Fibroblast of lung (primary cell): Measurements from ENCODE around the gene TRAF6. TPM values are rescaled to one million over a fixed set of nuclear protein-coding genes. Genes with fewer than 3 reads are reported as not detected.

ENCODE experiments used
- DNase-seq, 2 donors: peaks; one replicate each; pipeline versions ENCODE4 v3.0.0 to v3.0.0-alpha.2; 2010; ENCODE audit warnings: low read depth in 2 of 2
- H2AFZ ChIP-seq: 2 replicates; pipeline ENCODE4 v1.5.1; 2012; ENCODE audit warnings: low read length, control low read depth, inconsistent platforms
- H3K27ac ChIP-seq: 2 replicates; pipeline ENCODE4 v1.5.1; 2011; ENCODE audit warnings: low read length, control low read depth; ENCODE audit not compliant: insufficient read depth
- H3K27me3 ChIP-seq: 2 replicates; pipeline ENCODE4 v1.5.1; 2011; ENCODE audit warnings: mild to moderate bottlenecking, low read length; ENCODE audit not compliant: control insufficient read depth, insufficient read depth
- H3K36me3 ChIP-seq: 2 replicates; pipeline ENCODE4 v1.5.1; 2011; ENCODE audit warnings: low read length; ENCODE audit not compliant: control insufficient read depth, insufficient read depth
- H3K4me1 ChIP-seq: 2 replicates; pipeline ENCODE4 v1.5.1; 2011; ENCODE audit warnings: low read length; ENCODE audit not compliant: control insufficient read depth, insufficient read depth; ENCODE audit errors: extremely low read depth
- H3K4me2 ChIP-seq: 2 replicates; pipeline ENCODE4 v1.5.1; 2011; ENCODE audit warnings: low read length, control low read depth; ENCODE audit not compliant: insufficient read depth; ENCODE audit errors: extremely low read depth
- H3K4me3 ChIP-seq, 4 experiments: fragments of 200-600 bp in 1 of 4; sonication (generic) in 1 of 4; replicated peaks in 1 of 4; 2 replicates each; pipeline ENCODE4 v1.5.1; 2011 to 2016; ENCODE audit warnings: low read length in 4 of 4, low read depth in 3 of 4, mild to moderate bottlenecking in 3 of 4, control low read depth in 2 of 4, inconsistent platforms in 1 of 4, mixed read lengths in 1 of 4; ENCODE audit not compliant: insufficient read depth in 1 of 4; ENCODE audit errors: control extremely low read depth in 1 of 4
- H3K79me2 ChIP-seq: 2 replicates; pipeline ENCODE4 v1.5.1; 2012; ENCODE audit warnings: mild to moderate bottlenecking, low read length, inconsistent platforms; ENCODE audit not compliant: control insufficient read depth, insufficient read depth
- H3K9ac ChIP-seq: 2 replicates; pipeline ENCODE4 v1.5.1; 2011; ENCODE audit warnings: mild to moderate bottlenecking, low read length, control low read depth; ENCODE audit not compliant: insufficient read depth
- H3K9me3 ChIP-seq: 2 replicates; pipeline ENCODE4 v1.5.1; 2012; ENCODE audit warnings: low read depth, low read length; ENCODE audit not compliant: control insufficient read depth, insufficient read depth
- H4K20me1 ChIP-seq: 2 replicates; pipeline ENCODE4 v1.5.1; 2011; ENCODE audit warnings: low read length; ENCODE audit not compliant: control insufficient read depth, insufficient read depth; ENCODE audit errors: extremely low read depth
- EZH2 ChIP-seq: IDR thresholded peaks from 2 replicates; pipeline ENCODE4 v1.5.1; 2012; ENCODE audit warnings: low read length, control low read depth, mild to moderate bottlenecking; ENCODE audit errors: missing control alignments
- polyA plus RNA-seq, 2 donors: library from polyadenylated mRNA; depleted of rRNA in 1 of 2; stranded (reverse) in 1 of 2; unstranded in 1 of 2; fragments of >200 nt; gene quantifications; 2 replicates each; pipeline ENCODE4 v1.2.1, GENCODE V29; 2011 to 2012; ENCODE audit warnings: missing spikeins in 1 of 2
- total RNA-seq: library from RNA; depleted of rRNA; stranded (reverse); fragments of >200 nt; gene quantifications from 2 replicates; pipeline ENCODE4 v1.2.1, GENCODE V29; 2014
- TF ChIP-seq, protein P1 (sequence below), 2 donors: IDR thresholded peaks in 1 of 2; conservative IDR thresholded peaks in 1 of 2; 1 replicate in 1 of 2; 2 replicates in 1 of 2; pipeline ENCODE4 v1.5.1; 2011 to 2012; ENCODE audit warnings: low read length in 2 of 2, control low read depth in 1 of 2, inconsistent platforms in 1 of 2, low read depth in 1 of 2, mild to moderate bottlenecking in 1 of 2

The TRAF6 gene
- total and polyA plus RNA-seq, 2 donors (not counting 1 experiment from before 2014, with no cell fraction given), result 6.6 to 9.0 TPM

- H3K4me2 ChIP-seq, result no peak overlapping the region
- H3K79me2 ChIP-seq, result peaks cover 27% of the 10 kb centered on the region
Measured at GRCh38 chr11:36501236-36501635, 8.8 kb downstream of the TRAF6 start.

GRCh38 chr11:36500315-36500721 lies 9.8 kb downstream of the TRAF6 start:
- peaks cover 20% of the 10 kb centered on the region for H3K79me2 ChIP-seq
- no peaks in the 10 kb centered on the region for H3K9me3 ChIP-seq
- peak overlapping the region; percentile 65 for H3K27ac ChIP-seq
- H3K4me1 ChIP-seq, result peaks cover 7% of the 10 kb centered on the region
- H2AFZ ChIP-seq, result peak overlapping the region; percentile 1
- TF ChIP-seq, protein P1, sequence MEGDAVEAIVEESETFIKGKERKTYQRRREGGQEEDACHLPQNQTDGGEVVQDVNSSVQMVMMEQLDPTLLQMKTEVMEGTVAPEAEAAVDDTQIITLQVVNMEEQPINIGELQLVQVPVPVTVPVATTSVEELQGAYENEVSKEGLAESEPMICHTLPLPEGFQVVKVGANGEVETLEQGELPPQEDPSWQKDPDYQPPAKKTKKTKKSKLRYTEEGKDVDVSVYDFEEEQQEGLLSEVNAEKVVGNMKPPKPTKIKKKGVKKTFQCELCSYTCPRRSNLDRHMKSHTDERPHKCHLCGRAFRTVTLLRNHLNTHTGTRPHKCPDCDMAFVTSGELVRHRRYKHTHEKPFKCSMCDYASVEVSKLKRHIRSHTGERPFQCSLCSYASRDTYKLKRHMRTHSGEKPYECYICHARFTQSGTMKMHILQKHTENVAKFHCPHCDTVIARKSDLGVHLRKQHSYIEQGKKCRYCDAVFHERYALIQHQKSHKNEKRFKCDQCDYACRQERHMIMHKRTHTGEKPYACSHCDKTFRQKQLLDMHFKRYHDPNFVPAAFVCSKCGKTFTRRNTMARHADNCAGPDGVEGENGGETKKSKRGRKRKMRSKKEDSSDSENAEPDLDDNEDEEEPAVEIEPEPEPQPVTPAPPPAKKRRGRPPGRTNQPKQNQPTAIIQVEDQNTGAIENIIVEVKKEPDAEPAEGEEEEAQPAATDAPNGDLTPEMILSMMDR (conservative IDR thresholded peaks at IDR 0.05 in 1 of 2, IDR thresholded peaks at IDR 0.05 in 1 of 2; ENCODE audit: low read depth in 1 of 2, low read length in 2 of 2), result no peak
- no peak for TF ChIP-seq EZH2
- no peak overlapping the region for H3K9ac ChIP-seq
- DNase-seq, result peak; percentile 89 to 95
- peaks cover 2% of the 10 kb centered on the region for H3K36me3 ChIP-seq
- no peaks in the 10 kb centered on the region for H4K20me1 ChIP-seq
- peak overlapping the region; percentile 17 for H3K4me2 ChIP-seq
- no peaks in the 10 kb centered on the region for H3K27me3 ChIP-seq
- no peak overlapping the region for H3K4me3 ChIP-seq

More at GRCh38 chr11:36501236-36501635, 8.8 kb downstream of the TRAF6 start:
- no peak overlapping the region for H3K9ac ChIP-seq
- no peak overlapping the region for H2AFZ ChIP-seq
- H3K27me3 ChIP-seq, result no peaks in the 10 kb centered on the region
- no peak for TF ChIP-seq EZH2
- TF ChIP-seq, protein P1 (conservative IDR thresholded peaks at IDR 0.05 in 1 of 2, IDR thresholded peaks at IDR 0.05 in 1 of 2; ENCODE audit: low read depth in 1 of 2, low read length in 2 of 2), result no peak
- peaks cover 7% of the 10 kb centered on the region for H3K4me1 ChIP-seq
- H4K20me1 ChIP-seq, result no peaks in the 10 kb centered on the region
- peak in 1 of 2 donors; percentile 39 for DNase-seq
- peaks cover 2% of the 10 kb centered on the region for H3K36me3 ChIP-seq
- no peaks in the 10 kb centered on the region for H3K9me3 ChIP-seq
- H3K27ac ChIP-seq, result no peak overlapping the region
- no peak overlapping the region for H3K4me3 ChIP-seq

DNA sequence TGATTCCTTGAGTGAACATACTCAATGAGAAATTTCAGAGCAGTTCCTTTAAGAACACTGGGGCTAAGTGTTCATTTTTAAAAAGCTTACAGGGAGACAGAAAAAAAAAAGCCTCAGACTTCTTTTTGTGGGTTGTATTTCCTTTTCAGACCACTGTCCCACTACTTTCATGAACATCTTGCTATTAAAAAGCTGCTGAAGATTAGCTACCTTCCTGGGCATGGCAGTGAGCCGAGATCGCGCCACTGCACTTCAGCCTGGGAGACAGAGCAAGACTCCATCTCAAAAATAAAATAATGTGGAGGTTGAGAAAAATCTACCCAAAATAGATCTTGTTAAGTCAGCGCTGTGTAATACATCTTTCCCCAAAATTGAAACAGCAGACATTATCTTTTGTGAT lies 10.8 kb downstream of the TRAF6 start:
- Histone ChIP-seq H3K36me3 (peaks cover 2% of the 10 kb centered on the region), H3K27ac (no peak overlapping the region), H3K4me1 (peaks cover 7% of the 10 kb centered on the region), H3K27me3 (no peaks in the 10 kb centered on the region), H3K4me2 (no peak overlapping the region), H3K9ac (no peak overlapping the region), H4K20me1 (no peaks in the 10 kb centered on the region), H3K79me2 (peaks cover 16% of the 10 kb centered on the region), H3K9me3 (no peaks in the 10 kb centered on the region), H3K4me3 (no peak overlapping the region), H2AFZ (no peak overlapping the region)
- TF ChIP-seq, protein P1 (conservative IDR thresholded peaks at IDR 0.05 in 1 of 2, IDR thresholded peaks at IDR 0.05 in 1 of 2; ENCODE audit: low read depth in 1 of 2, low read length in 2 of 2), result no peak
- TF ChIP-seq EZH2, result no peak
- no peak for DNase-seq
